ENCODE data around the gene SLC35B2. TPM values are rescaled to one million over a fixed set of nuclear protein-coding genes. Genes with fewer than 3 reads are reported as not detected.
"Not testable (repeated sequence)": the region's sequence is repeated elsewhere in the genome, so short reads cannot be mapped to it uniquely, and the experiment has no call there.

SLC35B2 gene
- total RNA-seq, 2 donors from 2014 or later, result 31.1 to 33.9 TPM

- peak overlapping the region in 3 of 4 donors; percentile 51 to 99 (median 77) for H3K27ac ChIP-seq
- DNase-seq (no peak), ATAC-seq (no peak)
- TF ChIP-seq CTCF (IDR thresholded peaks at IDR 0.05), result no peak
- no peak for TF ChIP-seq POLR2A (IDR thresholded peaks at IDR 0.05)
- peaks cover 0 to 12% of the 10 kb centered on the region in 2 donors for H3K36me3 ChIP-seq (replicated peaks in 1 of 2; ENCODE audit: insufficient read depth in 1 of 2, low read depth in 2 of 2)
- no peaks in the 10 kb centered on the region for H3K27me3 ChIP-seq
- no peaks in the 10 kb centered on the region for H3K9me3 ChIP-seq
- peaks cover 62% of the 10 kb centered on the region for H3K4me1 ChIP-seq
- intact Hi-C loops (cut with DNase I), result loop anchor here (5.0 kb wide), 1 partner anchor 61 kb away; no protein-coding TSS in a partner anchor
- H3K4me3 ChIP-seq, result no peak overlapping the region
- 69 to 82% methylated on average over 14 of the region's 14 CpGs for WGBS, 2 donors
Measured at GRCh38 chr6:44233567-44234100, 23.7 kb downstream of the SLC35B2 start.

DNA sequence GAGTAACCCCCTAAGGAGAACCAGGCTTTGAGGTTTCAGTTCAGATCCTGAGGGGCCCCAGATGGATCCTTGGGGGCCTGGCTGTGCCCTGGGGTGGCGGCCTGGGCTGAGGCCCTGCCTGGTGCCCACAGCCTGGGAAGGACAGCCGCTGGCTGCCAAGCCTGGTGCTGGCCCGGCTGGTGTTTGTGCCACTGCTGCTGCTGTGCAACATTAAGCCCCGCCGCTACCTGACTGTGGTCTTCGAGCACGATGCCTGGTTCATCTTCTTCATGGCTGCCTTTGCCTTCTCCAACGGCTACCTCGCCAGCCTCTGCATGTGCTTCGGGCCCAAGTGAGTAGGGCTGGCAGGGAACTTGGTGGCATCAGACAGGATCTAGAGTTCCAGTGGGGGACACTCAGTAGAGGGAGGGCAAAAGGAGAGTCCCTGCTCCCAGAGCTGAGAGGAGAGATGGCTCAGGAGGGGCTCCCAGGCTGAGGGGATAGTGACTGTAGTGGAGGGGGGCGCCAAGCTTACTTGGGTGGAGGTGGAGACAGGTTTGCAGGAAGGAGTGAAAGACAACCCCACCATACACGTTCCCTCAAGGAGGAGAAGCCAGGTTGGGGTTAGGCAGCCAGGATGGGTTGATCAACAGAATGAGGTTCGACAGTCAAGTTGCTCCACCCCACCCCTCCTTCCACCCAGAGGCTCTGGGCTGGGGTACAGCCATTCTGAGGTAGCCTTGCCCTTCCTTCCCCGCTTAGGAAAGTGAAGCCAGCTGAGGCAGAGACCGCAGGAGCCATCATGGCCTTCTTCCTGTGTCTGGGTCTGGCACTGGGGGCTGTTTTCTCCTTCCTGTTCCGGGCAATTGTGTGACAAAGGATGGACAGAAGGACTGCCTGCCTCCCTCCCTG is 24.4 kb downstream of the SLC35B2 start:
- ATAC-seq (no peak), DNase-seq (no peak)
- H3K36me3 ChIP-seq (replicated peaks in 1 of 2; ENCODE audit: insufficient read depth in 1 of 2, low read depth in 2 of 2), result peaks cover 0 to 12% of the 10 kb centered on the region in 2 donors
- H3K9me3 ChIP-seq, result no peaks in the 10 kb centered on the region
- H3K27ac ChIP-seq, result peak overlapping the region in 3 of 4 donors; percentile 51 to 99 (median 77)
- no peak overlapping the region for H3K4me3 ChIP-seq
- intact Hi-C loops (cut with DNase I), result loop anchor here (5.0 kb wide), 1 partner anchor 61 kb away; no protein-coding TSS in a partner anchor
- H3K27me3 ChIP-seq, result no peaks in the 10 kb centered on the region
- H3K4me1 ChIP-seq, result peaks cover 62% of the 10 kb centered on the region
- 81 to 95% methylated on average over 8 to 16 of the region's 16 CpGs for WGBS, 2 donors
- TF ChIP-seq POLR2A (IDR thresholded peaks at IDR 0.05) (no peak), CTCF (IDR thresholded peaks at IDR 0.05) (no peak)

DNA sequence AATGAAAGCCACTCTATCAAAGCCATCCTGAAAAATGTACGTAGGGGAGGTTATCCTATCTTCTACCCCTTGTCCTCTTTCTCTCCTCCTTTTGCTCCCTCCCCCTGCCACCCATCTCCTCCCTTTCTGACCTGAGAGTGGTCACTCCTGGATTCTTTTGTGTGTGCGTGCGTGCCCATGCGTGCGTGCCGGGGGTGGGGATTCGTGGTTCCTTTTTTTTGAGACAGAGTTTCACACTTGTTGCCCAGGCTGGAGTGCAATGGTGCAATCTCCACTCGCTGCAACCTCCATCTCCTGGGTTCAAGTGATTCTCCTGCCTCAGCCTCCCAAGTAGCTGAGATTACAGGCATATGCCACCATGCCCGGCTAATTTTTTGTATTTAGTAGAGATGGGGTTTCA is 25.9 kb downstream of the SLC35B2 start:
- Histone ChIP-seq H3K36me3 (replicated peaks in 1 of 2; ENCODE audit: insufficient read depth in 1 of 2, low read depth in 2 of 2) (peaks cover 0 to 12% of the 10 kb centered on the region in 2 donors), H3K4me1 (peaks cover 61% of the 10 kb centered on the region)
- intact Hi-C loops (cut with DNase I), result loop anchor here (5.0 kb wide), 1 partner anchor 59 kb away; no protein-coding TSS in a partner anchor
- DNase-seq, H3K4me3 ChIP-seq, H3K9me3 ChIP-seq, H3K27ac ChIP-seq, H3K27me3 ChIP-seq, ATAC-seq: not testable (repeated sequence)
- 88 to 99% methylated on average over 8 to 9 of the region's 9 CpGs for WGBS, 2 donors

GRCh38 chr6:44230034-44230675 is 27.2 kb downstream of the SLC35B2 start:
- Histone ChIP-seq H3K36me3 (replicated peaks in 1 of 2; ENCODE audit: insufficient read depth in 1 of 2, low read depth in 2 of 2) (peaks cover 0 to 12% of the 10 kb centered on the region in 2 donors), H3K4me1 (peaks cover 65% of the 10 kb centered on the region), H3K27me3 (no peaks in the 10 kb centered on the region), H3K4me3 (no peak overlapping the region), H3K27ac (no peak overlapping the region), H3K9me3 (no peaks in the 10 kb centered on the region)
- no peak for TF ChIP-seq CTCF (IDR thresholded peaks at IDR 0.05)
- no peak for TF ChIP-seq POLR2A (IDR thresholded peaks at IDR 0.05)
- ATAC-seq, result no peak
- 82 to 95% methylated on average over 3 to 9 of the region's 10 CpGs for WGBS, 2 donors
- intact Hi-C loops (cut with DNase I), result loop anchor here (5.0 kb wide), 1 partner anchor 58 kb away; no protein-coding TSS in a partner anchor
- DNase-seq, result no peak

Data from body of pancreas (tissue), 4 donors.